HG02938 (cell line): ENCODE measurements around the gene CCDC83.
"Not testable (repeated sequence)": the region's sequence is repeated elsewhere in the genome, so short reads cannot be mapped to it uniquely, and the experiment has no call there.

ENCODE experiments used
- ATAC-seq: cut with Tn5 transposase; IDR thresholded peaks from one replicate; pipeline ENCODE4 v1.9.1; 2021; ENCODE audit warnings: mild to moderate bottlenecking, moderate library complexity; ENCODE audit not compliant: unreplicated experiment

Gene CCDC83

GRCh38 chr11:85939099-85940015, 84.2 kb downstream of the CCDC83 start:
- no peak for ATAC-seq

- peak; percentile 48 for ATAC-seq
These were observed 86.3 kb downstream of the CCDC83 start for GRCh38 chr11:85941380-85941973.

GRCh38 chr11:85945296-85945695, 90.1 kb downstream of the CCDC83 start:
- no peak for ATAC-seq

GRCh38 chr11:85945788-85946187, 90.6 kb downstream of the CCDC83 start:
- no peak for ATAC-seq

GRCh38 chr11:85946221-85946620, 91.0 kb downstream of the CCDC83 start:
- no peak for ATAC-seq

GRCh38 chr11:85947431-85948272, 92.5 kb downstream of the CCDC83 start:
- no peak for ATAC-seq

- ATAC-seq, result peak; percentile 33
These were observed 93.7 kb downstream of the CCDC83 start for GRCh38 chr11:85948884-85949283.

GRCh38 chr11:85949798-85950197, 94.6 kb downstream of the CCDC83 start:
- ATAC-seq, result no peak

- no peak for ATAC-seq
These were observed 95.3 kb downstream of the CCDC83 start for GRCh38 chr11:85950317-85951048.

- ATAC-seq, result no peak
These were observed 95.8 kb downstream of the CCDC83 start for GRCh38 chr11:85951049-85951405.

- ATAC-seq, result no peak
These were observed 96.4 kb downstream of the CCDC83 start for GRCh38 chr11:85951428-85952107.

- ATAC-seq, result not testable (repeated sequence)
These were observed 96.9 kb downstream of the CCDC83 start for GRCh38 chr11:85952108-85952485.

GRCh38 chr11:85953491-85954143, 98.4 kb downstream of the CCDC83 start:
- no peak for ATAC-seq

GRCh38 chr11:85955531-85955930, 100.3 kb downstream of the CCDC83 start:
- ATAC-seq, result no peak

GRCh38 chr11:85960678-85961077, 105.5 kb downstream of the CCDC83 start:
- no peak for ATAC-seq

GRCh38 chr11:85961130-85961529, 105.9 kb downstream of the CCDC83 start:
- ATAC-seq, result no peak

GRCh38 chr11:85961930-85962363, 106.8 kb downstream of the CCDC83 start:
- no peak for ATAC-seq

GRCh38 chr11:85965202-85965601, 110.0 kb downstream of the CCDC83 start:
- no peak for ATAC-seq

- ATAC-seq, result no peak
These were observed 112.3 kb downstream of the CCDC83 start for GRCh38 chr11:85967457-85967856.
